Middle frontal gyrus (tissue), 1 donor: ENCODE results near the gene IDE.
"Not testable (repeated sequence)": the region's sequence is repeated elsewhere in the genome, so short reads cannot be mapped to it uniquely, and the experiment has no call there.

Source experiments
- DNase-seq: peaks from one replicate; pipeline ENCODE4 v3.0.0-alpha.2; 2015; ENCODE audit warnings: low spot score; ENCODE audit errors: extremely low spot score

The IDE gene

GRCh38 chr10:92420546-92421275 lies 153.2 kb downstream of the IDE start:
- DNase-seq, result no peak

GRCh38 chr10:92419740-92420545 lies 153.9 kb downstream of the IDE start:
- DNase-seq, result no peak

DNA sequence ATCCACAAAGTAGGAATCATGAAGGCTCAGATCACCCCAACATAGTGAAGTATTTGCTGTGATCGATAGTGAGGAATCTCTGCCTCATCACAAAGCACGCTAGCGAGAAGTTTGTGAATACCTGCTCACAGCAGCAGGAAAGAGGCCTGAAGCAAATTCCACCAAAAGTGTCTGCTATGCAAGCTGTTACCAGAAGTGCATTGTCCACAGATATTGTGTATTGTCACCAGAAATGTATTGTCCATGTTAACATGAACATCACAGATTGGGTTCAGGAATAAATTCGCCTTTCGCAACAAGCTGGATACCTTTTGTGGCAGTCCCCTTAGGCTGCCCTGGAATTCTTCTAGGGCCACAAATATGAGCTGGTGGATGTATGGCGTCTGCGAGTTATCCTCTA lies 155.0 kb downstream of the IDE start:
- no peak for DNase-seq

- no peak for DNase-seq
These were observed 155.7 kb downstream of the IDE start for GRCh38 chr10:92418221-92418620.

GRCh38 chr10:92413519-92413918 lies 160.4 kb downstream of the IDE start:
- no peak for DNase-seq

DNA sequence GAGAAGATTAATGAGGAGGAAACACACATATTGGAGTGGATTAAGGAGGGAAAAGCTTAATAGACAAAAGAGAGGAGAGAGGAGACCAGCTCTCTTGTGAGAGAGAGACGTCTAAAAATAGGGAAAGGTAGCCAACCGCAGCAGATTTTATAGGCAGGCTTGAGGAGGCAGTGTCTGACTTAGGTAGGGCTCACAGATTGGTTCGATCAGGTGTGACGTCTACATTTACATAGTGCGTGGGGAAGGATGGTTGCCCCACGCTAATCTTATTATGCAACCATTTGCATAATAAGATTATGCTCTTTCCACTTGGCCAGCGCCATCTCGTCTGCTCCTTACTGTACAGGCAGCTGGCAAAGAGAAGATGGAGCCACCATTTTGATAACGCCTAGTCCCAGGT lies 160.9 kb downstream of the IDE start:
- DNase-seq, result no peak

GRCh38 chr10:92411406-92411805 lies 162.5 kb downstream of the IDE start:
- DNase-seq, result no peak

DNA sequence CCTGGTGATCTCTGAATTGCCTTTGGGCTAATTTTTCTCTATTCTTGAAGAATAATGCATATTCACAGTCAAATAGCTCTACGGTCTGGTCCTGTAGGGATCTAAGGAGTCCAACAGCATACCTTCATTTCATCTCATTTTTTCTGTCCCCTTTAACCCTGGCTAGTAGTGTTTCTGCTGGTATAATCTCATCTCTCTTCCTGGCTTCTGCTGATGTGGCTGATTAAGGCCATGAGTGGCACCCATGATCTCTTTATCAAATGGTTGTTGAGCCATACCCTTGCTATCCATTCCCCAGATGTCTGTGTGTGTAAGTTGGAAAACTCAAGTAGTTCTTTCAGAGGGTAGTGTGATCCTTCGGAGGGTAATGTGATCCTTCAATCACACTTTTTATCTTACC lies 163.4 kb downstream of the IDE start:
- DNase-seq, result no peak

DNA sequence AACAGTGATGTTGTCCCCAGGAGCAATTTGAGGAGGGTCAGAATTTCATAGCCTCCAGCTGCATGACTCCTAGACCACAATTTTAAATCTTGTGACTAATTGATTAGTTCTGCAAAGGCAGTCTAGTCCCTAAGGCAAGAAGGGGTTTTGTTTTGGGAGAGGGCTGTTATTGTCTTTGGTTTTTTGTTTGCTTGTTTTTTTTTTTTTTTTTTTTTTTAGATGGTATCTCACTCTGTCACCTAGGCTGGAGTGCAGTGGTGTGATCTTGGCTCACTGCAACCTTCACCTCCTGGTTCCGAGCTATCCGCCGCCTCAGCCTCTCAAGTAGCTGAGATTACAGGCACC lies 165.9 kb downstream of the IDE start:
- no peak for DNase-seq

- DNase-seq, result no peak
These were observed 166.4 kb downstream of the IDE start for GRCh38 chr10:92407305-92408016.

- DNase-seq, result no peak
These were observed 168.4 kb downstream of the IDE start for GRCh38 chr10:92405419-92405924.

GRCh38 chr10:92404612-92405418 lies 169.1 kb downstream of the IDE start:
- DNase-seq, result no peak

- DNase-seq, result not testable (repeated sequence)
These were observed 171.7 kb downstream of the IDE start for GRCh38 chr10:92402234-92402633.
